DOHH2 (cell line): ENCODE data around the gene ARHGAP33.

Experiments
- H3F3A ChIP-seq: fragments of 200-600 bp; sonication (generic), shearing (Covaris generic); 2 replicates; pipeline ENCODE4 v1.6.0; 2016; ENCODE audit warnings: antibody characterized with exemption, mild to moderate bottlenecking; ENCODE audit not compliant: control insufficient read depth, insufficient read depth
- H3K27ac ChIP-seq: fragments of 200-600 bp; sonication (generic); 2 replicates; pipeline ENCODE4 v1.5.1; 2014; ENCODE audit warnings: low read depth, mild to moderate bottlenecking, low read length, moderate library complexity
- H3K27me3 ChIP-seq: fragments of 200-600 bp; sonication (generic); 2 replicates; pipeline ENCODE4 v1.6.1; 2014; ENCODE audit warnings: mild to moderate bottlenecking, low read length, mixed read lengths; ENCODE audit not compliant: control insufficient read depth
- H3K36me3 ChIP-seq: fragments of 200-600 bp; sonication (generic); 2 replicates; pipeline ENCODE4 v1.6.1; 2014; ENCODE audit warnings: mild to moderate bottlenecking, low read length, moderate library complexity, mixed read lengths; ENCODE audit not compliant: control insufficient read depth
- H3K4me1 ChIP-seq: fragments of 200-600 bp; sonication (generic); 2 replicates; pipeline ENCODE4 v1.6.1; 2014; ENCODE audit warnings: mild to moderate bottlenecking, low read length, mixed read lengths; ENCODE audit not compliant: control insufficient read depth
- H3K4me2 ChIP-seq: fragments of 200-600 bp; sonication (generic); 2 replicates; pipeline ENCODE4 v1.6.0; 2014; ENCODE audit warnings: mild to moderate bottlenecking, low read length, moderate library complexity
- H3K4me3 ChIP-seq: fragments of 200-600 bp; sonication (generic); 2 replicates; pipeline ENCODE4 v1.5.1; 2014; ENCODE audit warnings: mild to moderate bottlenecking, low read length, mixed read lengths
- H3K79me2 ChIP-seq: fragments of 200-600 bp; sonication (generic); 2 replicates; pipeline ENCODE4 v1.6.1; 2014; ENCODE audit warnings: mild to moderate bottlenecking, low read length, mixed read lengths; ENCODE audit not compliant: control insufficient read depth
- H3K9me2 ChIP-seq: fragments of 200-600 bp; sonication (generic); replicated peaks from 2 replicates; pipeline ENCODE4 v1.6.1; 2014; ENCODE audit warnings: mild to moderate bottlenecking, low read length, mixed read lengths; ENCODE audit not compliant: control insufficient read depth
- H3K9me3 ChIP-seq: fragments of 200-600 bp; sonication (generic); 2 replicates; pipeline ENCODE4 v1.6.1; 2014; ENCODE audit warnings: antibody characterized with exemption, low read length, mixed read lengths; ENCODE audit not compliant: control insufficient read depth, insufficient read depth
- H4K20me1 ChIP-seq: fragments of 200-600 bp; sonication (generic); 2 replicates; pipeline ENCODE4 v1.6.0; 2014; ENCODE audit warnings: low read depth, mild to moderate bottlenecking, antibody characterized with exemption, low read length, moderate library complexity; ENCODE audit not compliant: control insufficient read depth, insufficient read depth
- CTCF ChIP-seq: fragments of 200-600 bp; sonication (generic); IDR thresholded peaks from one replicate; pipeline ENCODE4 v1.5.1; 2014; ENCODE audit warnings: antibody characterized with exemption, mild to moderate bottlenecking, low read depth, low read length; ENCODE audit not compliant: poor library complexity, severe bottlenecking
- EZH2phosphoT487 ChIP-seq: fragments of 200-600 bp; sonication (generic); IDR thresholded peaks from 2 replicates; pipeline ENCODE4 v1.6.1; 2017; ENCODE audit warnings: borderline replicate concordance, mild to moderate bottlenecking, antibody characterized with exemption, low read length, moderate library complexity, mixed read lengths

Gene ARHGAP33

GRCh38 chr19:35828692-35829301 is 53.4 kb downstream of the ARHGAP33 start:
- H3K9me2 ChIP-seq = no peaks in the 10 kb centered on the region

GRCh38 chr19:35830986-35831385 is 55.6 kb downstream of the ARHGAP33 start:
- no peaks in the 10 kb centered on the region for H3K4me1 ChIP-seq
- H3K79me2 ChIP-seq = no peaks in the 10 kb centered on the region
- no peaks in the 10 kb centered on the region for H3K36me3 ChIP-seq
- no peak overlapping the region for H3K4me3 ChIP-seq
- H3F3A ChIP-seq = no peaks in the 10 kb centered on the region
- H3K9me2 ChIP-seq = no peaks in the 10 kb centered on the region
- H3K9me3 ChIP-seq = no peaks in the 10 kb centered on the region
- TF ChIP-seq CTCF = no peak
- TF ChIP-seq EZH2phosphoT487 = no peak
- no peak overlapping the region for H3K27ac ChIP-seq
- H3K27me3 ChIP-seq = no peaks in the 10 kb centered on the region
- H4K20me1 ChIP-seq = no peaks in the 10 kb centered on the region
- H3K4me2 ChIP-seq = no peak overlapping the region

More at GRCh38 chr19:35828692-35829301, 53.4 kb downstream of the ARHGAP33 start:
- TF ChIP-seq CTCF (no peak), EZH2phosphoT487 (no peak)
- H3K36me3 ChIP-seq = no peaks in the 10 kb centered on the region
- no peak overlapping the region for H3K4me3 ChIP-seq
- no peak overlapping the region for H3K27ac ChIP-seq
- H3K4me1 ChIP-seq = no peaks in the 10 kb centered on the region
- no peaks in the 10 kb centered on the region for H3K9me3 ChIP-seq
- H3K4me2 ChIP-seq = no peak overlapping the region
- H4K20me1 ChIP-seq = no peaks in the 10 kb centered on the region
- no peaks in the 10 kb centered on the region for H3K27me3 ChIP-seq
- H3K79me2 ChIP-seq = no peaks in the 10 kb centered on the region
- no peaks in the 10 kb centered on the region; the same call in 1 of the 2 replicates for H3F3A ChIP-seq

GRCh38 chr19:35832054-35832453 is 56.7 kb downstream of the ARHGAP33 start:
- Histone ChIP-seq H3K4me2 (no peak overlapping the region), H3K27ac (no peak overlapping the region), H3K36me3 (no peaks in the 10 kb centered on the region), H4K20me1 (no peaks in the 10 kb centered on the region), H3K4me1 (no peaks in the 10 kb centered on the region), H3K9me3 (no peaks in the 10 kb centered on the region), H3K4me3 (no peak overlapping the region), H3K79me2 (no peaks in the 10 kb centered on the region), H3K27me3 (no peaks in the 10 kb centered on the region), H3K9me2 (no peaks in the 10 kb centered on the region), H3F3A (no peaks in the 10 kb centered on the region)
- no peak for TF ChIP-seq CTCF
- TF ChIP-seq EZH2phosphoT487 = no peak
